Activated CD4-positive, alpha-beta memory T cell treated with anti-CD3 and anti-CD28 coated beads for 36 hours (primary cell): ENCODE results near the gene DNAJC11. TPM values are rescaled to one million over a fixed set of nuclear protein-coding genes. Genes with fewer than 3 reads are reported as not detected.
A peak's percentile ranks its signal among the peaks of the same experiment; 100 is the strongest.
"Not testable (repeated sequence)": the region's sequence is repeated elsewhere in the genome, so short reads cannot be mapped to it uniquely, and the experiment has no call there.

Source experiments
- CTCF ChIA-PET: fragments of 350-600 bp; sonication (Branson Sonifier 250); formaldehyde crosslinking; loops from one replicate; lab custom pipeline; 2021; ENCODE audit warnings: antibody characterized with exemption, inconsistent platforms; lab: Charles Lee
- POLR2A ChIA-PET: fragments of 350-600 bp; sonication (Branson Sonifier 250); formaldehyde crosslinking; loops from one replicate; lab custom pipeline; 2021; ENCODE audit warnings: antibody characterized with exemption; lab: Charles Lee
- DNase-seq: peaks from one replicate; pipeline ENCODE4 v3.0.0-alpha.2; 2020
- H3K27ac Mint-ChIP-seq: one replicate; pipeline ENCODE4 v1.8.0; 2021; ENCODE audit warnings: mixed read lengths
- H3K27me3 Mint-ChIP-seq: one replicate; pipeline ENCODE4 v1.8.0; 2021; ENCODE audit warnings: mixed read lengths
- H3K36me3 Mint-ChIP-seq: one replicate; pipeline ENCODE4 v1.8.0; 2021; ENCODE audit warnings: mixed read lengths
- H3K4me1 Mint-ChIP-seq: one replicate; pipeline ENCODE4 v1.8.0; 2021; ENCODE audit warnings: low read depth, mixed read lengths
- H3K4me3 Mint-ChIP-seq: one replicate; pipeline ENCODE4 v1.8.0; 2021; ENCODE audit warnings: mild to moderate bottlenecking, mixed read lengths
- H3K9me3 Mint-ChIP-seq: one replicate; pipeline ENCODE4 v1.8.0; 2021; ENCODE audit warnings: mixed read lengths
- intact Hi-C: fragments of 100-400 bp; cut with micrococcal nuclease; formaldehyde crosslinking; loops from one replicate; pipeline ENCODE4 v1.15.1; 2023
- total RNA-seq, 2 experiments: library from RNA; stranded (reverse); gene quantifications; one replicate each; pipeline ENCODE4 v1.2.3, GENCODE V29; 2021

Gene DNAJC11
- 10 to 100 TPM; 35.5 to 38.3 TPM for total RNA-seq

GRCh38 chr1:6701437-6702153 lies at the start of gene DNAJC11:
TSS of gene DNAJC11 (minus strand) at chr1:6701816. CDS start at chr1:6701800, 16 bp downstream.
- Mint-ChIP-seq H3K27me3 (no peaks in the 10 kb centered on the region), H3K4me3 (peak within 1 kb of the TSS; percentile 86), H3K36me3 (no peaks in the 10 kb centered on the region), H3K4me1 (peaks cover 25% of the 10 kb centered on the region), H3K27ac (peak within 1 kb of the TSS; percentile 86), H3K9me3 (no peaks in the 10 kb centered on the region)
- intact Hi-C loops: loop anchor here (5.0 kb wide), 1 partner anchor 99 kb away; the partner anchor contains the start of gene KLHL21
- ChIA-PET POLR2A (interaction anchor here (0.7 to 1.5 kb wide), 3 partner anchors 18 to 99 kb away, joined by 4 to 9 read pairs (median 5); partner anchors contain the start of genes CAMTA1 and KLHL21), CTCF (interaction anchor here (0.6 to 1.2 kb wide), 15 partner anchors 10 to 1068 kb away, joined by 3 to 7 read pairs (median 3); partner anchors contain the start of gene ZBTB48)
- peak; percentile 92 for DNase-seq

GRCh38 chr1:6750490-6750889 lies 48.9 kb upstream of the DNAJC11 start:
- no peak overlapping the region for H3K4me3 Mint-ChIP-seq
- peaks cover 46% of the 10 kb centered on the region for H3K27me3 Mint-ChIP-seq
- intact Hi-C loops: no loop called here
- no peak for DNase-seq
- H3K36me3 Mint-ChIP-seq: no peaks in the 10 kb centered on the region
- ChIA-PET CTCF (interaction anchor here (1.3 kb wide), 1 partner anchor 23 kb away, joined by 3 read pairs; no protein-coding TSS in a partner anchor), POLR2A (no interaction called here)
- no peaks in the 10 kb centered on the region for H3K9me3 Mint-ChIP-seq
- no peaks in the 10 kb centered on the region for H3K4me1 Mint-ChIP-seq
- H3K27ac Mint-ChIP-seq: no peak overlapping the region

GRCh38 chr1:6747674-6748073 lies 46.1 kb upstream of the DNAJC11 start:
- H3K27me3 Mint-ChIP-seq: peaks cover 43% of the 10 kb centered on the region
- H3K9me3 Mint-ChIP-seq: no peaks in the 10 kb centered on the region

GRCh38 chr1:6745073-6745472 lies 43.5 kb upstream of the DNAJC11 start:
- Mint-ChIP-seq H3K4me3 (no peak overlapping the region), H3K9me3 (no peaks in the 10 kb centered on the region), H3K36me3 (no peaks in the 10 kb centered on the region), H3K27ac (no peak overlapping the region), H3K4me1 (peaks cover 12% of the 10 kb centered on the region), H3K27me3 (peaks cover 35% of the 10 kb centered on the region)
- intact Hi-C loops: no loop called here
- CTCF ChIA-PET: interaction anchor here (0.5 kb wide), 1 partner anchor 13 kb away, joined by 4 read pairs; no protein-coding TSS in a partner anchor
- POLR2A ChIA-PET: interaction anchor here (0.9 to 2.9 kb wide), 4 partner anchors 8 to 115 kb away, joined by 3 to 17 read pairs (median 4); partner anchors contain the start of gene CAMTA1
- peak; percentile 69 for DNase-seq

More at GRCh38 chr1:6747674-6748073, 46.1 kb upstream of the DNAJC11 start:
- CTCF ChIA-PET: no interaction called here
- intact Hi-C loops: no loop called here
- Mint-ChIP-seq H3K27ac (no peak overlapping the region), H3K4me3 (no peak overlapping the region), H3K4me1 (peaks cover 12% of the 10 kb centered on the region), H3K36me3 (no peaks in the 10 kb centered on the region)
- POLR2A ChIA-PET: no interaction called here
- no peak for DNase-seq

GRCh38 chr1:6743189-6744101 lies 41.8 kb upstream of the DNAJC11 start:
- H3K27me3 Mint-ChIP-seq: peaks cover 25% of the 10 kb centered on the region
- no peak overlapping the region for H3K4me3 Mint-ChIP-seq
- H3K36me3 Mint-ChIP-seq: no peaks in the 10 kb centered on the region
- peak; percentile 34 for DNase-seq
- intact Hi-C loops: loop anchor here (2.0 to 5.0 kb wide), 2 partner anchors 41 to 141 kb away; partner anchors contain the start of genes CAMTA1 and KLHL21
- CTCF ChIA-PET: interaction anchor here (0.8 to 1.2 kb wide), 2 partner anchors 24 to 34 kb away, joined by 3 read pairs; no protein-coding TSS in a partner anchor
- no peaks in the 10 kb centered on the region for H3K9me3 Mint-ChIP-seq
- H3K4me1 Mint-ChIP-seq: peaks cover 12% of the 10 kb centered on the region
- POLR2A ChIA-PET: interaction anchor here (2.9 kb wide), 1 partner anchor 41 kb away, joined by 17 read pairs; the partner anchor contains the start of gene CAMTA1
- no peak overlapping the region for H3K27ac Mint-ChIP-seq

- CTCF ChIA-PET, DNase-seq: not testable (repeated sequence)
These were observed 41.1 kb upstream of the DNAJC11 start for GRCh38 chr1:6742676-6743188.

GRCh38 chr1:6738987-6739676 lies 37.5 kb upstream of the DNAJC11 start:
- POLR2A ChIA-PET: no interaction called here
- Mint-ChIP-seq H3K4me3 (no peak overlapping the region), H3K4me1 (peaks cover 19% of the 10 kb centered on the region), H3K9me3 (no peaks in the 10 kb centered on the region), H3K27me3 (peaks cover 13% of the 10 kb centered on the region), H3K36me3 (no peaks in the 10 kb centered on the region), H3K27ac (no peak overlapping the region)
- no peak for DNase-seq
- intact Hi-C loops: no loop called here
- CTCF ChIA-PET: interaction anchor here (1.0 kb wide), 1 partner anchor 13 kb away, joined by 4 read pairs; no protein-coding TSS in a partner anchor

More at GRCh38 chr1:6742676-6743188, 41.1 kb upstream of the DNAJC11 start:
- not testable (repeated sequence) for H3K9me3 Mint-ChIP-seq, H3K27ac Mint-ChIP-seq, H3K4me3 Mint-ChIP-seq, H3K36me3 Mint-ChIP-seq
- Mint-ChIP-seq H3K4me1 (peaks cover 12% of the 10 kb centered on the region), H3K27me3 (peaks cover 19% of the 10 kb centered on the region)
- POLR2A ChIA-PET: interaction anchor here (2.9 kb wide), 1 partner anchor 42 kb away, joined by 17 read pairs; the partner anchor contains the start of gene CAMTA1
- intact Hi-C loops: loop anchor here (2.0 to 5.0 kb wide), 2 partner anchors 42 to 140 kb away; partner anchors contain the start of genes CAMTA1 and KLHL21

GRCh38 chr1:6732942-6733341 lies 31.3 kb upstream of the DNAJC11 start:
- CTCF ChIA-PET: interaction anchor here (1.5 to 1.9 kb wide), 2 partner anchors 32 to 337 kb away, joined by 4 to 5 read pairs; partner anchors contain the start of gene DNAJC11

GRCh38 chr1:6731905-6732304 lies 30.3 kb upstream of the DNAJC11 start:
- no peak overlapping the region for H3K4me3 Mint-ChIP-seq
- intact Hi-C loops: no loop called here
- no peak overlapping the region for H3K27ac Mint-ChIP-seq
- POLR2A ChIA-PET: no interaction called here
- H3K9me3 Mint-ChIP-seq: no peaks in the 10 kb centered on the region
- H3K27me3 Mint-ChIP-seq: peaks cover 7% of the 10 kb centered on the region
- peaks cover 9% of the 10 kb centered on the region for H3K4me1 Mint-ChIP-seq
- CTCF ChIA-PET: interaction anchor here (1.2 kb wide), 1 partner anchor 338 kb away, joined by 3 read pairs; no protein-coding TSS in a partner anchor
- H3K36me3 Mint-ChIP-seq: no peaks in the 10 kb centered on the region
- DNase-seq: no peak

More at GRCh38 chr1:6732942-6733341, 31.3 kb upstream of the DNAJC11 start:
- Mint-ChIP-seq H3K27ac (no peak overlapping the region), H3K9me3 (no peaks in the 10 kb centered on the region), H3K4me3 (no peak overlapping the region), H3K36me3 (no peaks in the 10 kb centered on the region), H3K27me3 (peaks cover 4% of the 10 kb centered on the region), H3K4me1 (peaks cover 9% of the 10 kb centered on the region)
- no peak for DNase-seq
- intact Hi-C loops: no loop called here
- POLR2A ChIA-PET: no interaction called here

GRCh38 chr1:6730880-6731279 lies 29.3 kb upstream of the DNAJC11 start:
- Mint-ChIP-seq H3K27me3 (peaks cover 7% of the 10 kb centered on the region), H3K9me3 (no peaks in the 10 kb centered on the region), H3K36me3 (no peaks in the 10 kb centered on the region), H3K4me3 (no peak overlapping the region), H3K4me1 (peaks cover 9% of the 10 kb centered on the region), H3K27ac (no peak overlapping the region)
- ChIA-PET CTCF (no interaction called here), POLR2A (no interaction called here)
- intact Hi-C loops: no loop called here
- DNase-seq: no peak

- intact Hi-C loops: no loop called here
- no peak for DNase-seq
- H3K36me3 Mint-ChIP-seq: no peaks in the 10 kb centered on the region
- CTCF ChIA-PET: no interaction called here
- H3K4me1 Mint-ChIP-seq: peaks cover 9% of the 10 kb centered on the region
- no peaks in the 10 kb centered on the region for H3K9me3 Mint-ChIP-seq
- no peak overlapping the region for H3K4me3 Mint-ChIP-seq
- peaks cover 7% of the 10 kb centered on the region for H3K27me3 Mint-ChIP-seq
- H3K27ac Mint-ChIP-seq: no peak overlapping the region
- POLR2A ChIA-PET: no interaction called here
These were observed 28.9 kb upstream of the DNAJC11 start for GRCh38 chr1:6730473-6730872.
